Measurements from ENCODE around the gene RING1. TPM values are rescaled to one million over a fixed set of nuclear protein-coding genes. Genes with fewer than 3 reads are reported as not detected.
A peak's percentile ranks its signal among the peaks of the same experiment; 100 is the strongest.

Gene RING1
- total RNA-seq, 2 donors from 2014 or later = 31.0 to 31.8 TPM

DNA sequence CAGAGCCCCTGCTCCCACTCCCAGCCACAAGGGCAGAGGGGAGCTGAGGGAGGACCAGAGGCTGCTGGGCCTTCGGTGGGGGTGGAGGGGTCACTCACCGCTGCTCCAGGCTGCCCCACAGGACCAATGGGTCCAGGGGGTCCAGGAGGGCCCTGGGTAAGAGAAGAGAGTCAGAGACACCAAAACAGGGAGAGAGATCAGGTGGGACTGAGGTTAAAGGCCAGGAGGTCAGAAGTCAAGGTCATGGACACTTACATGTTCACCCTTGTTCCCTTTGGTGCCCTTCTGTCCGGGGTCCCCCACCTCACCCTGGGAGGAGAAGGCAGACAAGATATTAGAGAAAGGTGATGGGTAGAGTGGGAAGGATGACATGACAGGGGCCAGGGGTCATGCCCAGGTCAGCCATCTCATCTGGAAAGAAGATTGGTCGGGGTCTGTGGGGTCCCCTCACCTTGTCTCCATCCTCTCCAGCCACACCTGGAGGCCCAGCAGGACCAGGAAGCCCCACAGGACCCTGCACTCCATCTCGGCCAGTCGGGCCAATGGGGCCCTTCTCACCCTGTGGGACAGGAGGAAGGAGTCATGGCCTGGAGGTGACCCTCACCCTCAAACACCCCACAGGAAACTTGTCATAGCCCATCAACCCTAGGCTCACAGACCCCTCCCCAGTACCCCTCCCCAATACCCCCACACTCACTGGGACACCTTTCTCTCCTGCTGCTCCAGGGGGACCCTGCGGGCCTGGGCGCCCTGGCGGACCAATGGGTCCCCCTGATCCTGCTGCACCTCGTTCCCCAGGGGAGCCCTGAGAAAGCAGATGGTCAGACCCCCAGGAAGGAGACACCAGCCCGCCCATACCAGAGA lies 37.1 kb upstream of the RING1 start:
- Histone ChIP-seq H3K36me3 (ENCODE audit: control insufficient read depth, insufficient read depth, low read length) (no peaks in the 10 kb centered on the region), H3K4me3 (ENCODE audit: low read length) (no peak overlapping the region), H3K9ac (ENCODE audit: extremely low read depth, low read length, poor library complexity, severe bottlenecking) (no peak overlapping the region), H3K9me3 (ENCODE audit: control insufficient read depth, low read length) (no peaks in the 10 kb centered on the region), H3K4me1 (ENCODE audit: control insufficient read depth, insufficient read depth, low read length) (no peaks in the 10 kb centered on the region), H3K27ac (ENCODE audit: low read depth, low read length) (no peak overlapping the region), H3K27me3 (ENCODE audit: control insufficient read depth, insufficient read depth, low read length, poor library complexity, severe bottlenecking) (peaks cover 12% of the 10 kb centered on the region)
- WGBS, 2 experiments (ENCODE audit: insufficient coverage in 1 of 2, insufficient read length in 1 of 2) = 86 to 100% methylated on average over 1 to 10 of the region's 11 CpGs
- no peak overlapping the region for H3K4me3 Mint-ChIP-seq
- peaks cover 18% of the 10 kb centered on the region for H3K27me3 Mint-ChIP-seq (ENCODE audit: insufficient read depth)
- no peaks in the 10 kb centered on the region for H3K9me3 Mint-ChIP-seq
- H3K36me3 Mint-ChIP-seq (ENCODE audit: low read depth) = no peaks in the 10 kb centered on the region
- TF ChIP-seq CTCF (conservative IDR thresholded peaks at IDR 0.05) = no peak
- no peak overlapping the region for H3K27ac Mint-ChIP-seq
- no peaks in the 10 kb centered on the region for H3K4me1 Mint-ChIP-seq
- DNase-seq = no peak

- H3K27ac ChIP-seq (ENCODE audit: low read depth, low read length) = no peak overlapping the region
- 74 to 83% methylated on average over 2 to 8 of the region's 8 CpGs for WGBS, 2 experiments (ENCODE audit: insufficient coverage in 1 of 2, insufficient read length in 1 of 2)
- no peak overlapping the region for H3K4me3 ChIP-seq (ENCODE audit: low read length)
- Mint-ChIP-seq H3K36me3 (ENCODE audit: low read depth) (no peaks in the 10 kb centered on the region), H3K27ac (no peak overlapping the region), H3K4me1 (no peaks in the 10 kb centered on the region), H3K4me3 (no peak overlapping the region), H3K9me3 (no peaks in the 10 kb centered on the region), H3K27me3 (ENCODE audit: insufficient read depth) (peaks cover 20% of the 10 kb centered on the region)
- TF ChIP-seq CTCF (conservative IDR thresholded peaks at IDR 0.05) = no peak
- no peak overlapping the region for H3K9ac ChIP-seq (ENCODE audit: extremely low read depth, low read length, poor library complexity, severe bottlenecking)
- no peaks in the 10 kb centered on the region for H3K36me3 ChIP-seq (ENCODE audit: control insufficient read depth, insufficient read depth, low read length)
- DNase-seq = no peak
- peaks cover 12% of the 10 kb centered on the region for H3K27me3 ChIP-seq (ENCODE audit: control insufficient read depth, insufficient read depth, low read length, poor library complexity, severe bottlenecking)
- H3K9me3 ChIP-seq (ENCODE audit: control insufficient read depth, low read length) = no peaks in the 10 kb centered on the region
- H3K4me1 ChIP-seq (ENCODE audit: control insufficient read depth, insufficient read depth, low read length) = no peaks in the 10 kb centered on the region
Observed at GRCh38 chr6:33171880-33172687, 36.2 kb upstream of the RING1 start.

GRCh38 chr6:33172688-33173534 lies 35.4 kb upstream of the RING1 start:
- H3K27me3 Mint-ChIP-seq (ENCODE audit: insufficient read depth) = peaks cover 22% of the 10 kb centered on the region
- H3K4me3 Mint-ChIP-seq = no peak overlapping the region
- peaks cover 12% of the 10 kb centered on the region for H3K27me3 ChIP-seq (ENCODE audit: control insufficient read depth, insufficient read depth, low read length, poor library complexity, severe bottlenecking)
- no peak overlapping the region for H3K27ac Mint-ChIP-seq
- no peak overlapping the region for H3K27ac ChIP-seq (ENCODE audit: low read depth, low read length)
- no peaks in the 10 kb centered on the region for H3K36me3 Mint-ChIP-seq (ENCODE audit: low read depth)
- no peaks in the 10 kb centered on the region for H3K4me1 Mint-ChIP-seq
- no peaks in the 10 kb centered on the region for H3K36me3 ChIP-seq (ENCODE audit: control insufficient read depth, insufficient read depth, low read length)
- peak; percentile 74 for DNase-seq
- H3K9ac ChIP-seq (ENCODE audit: extremely low read depth, low read length, poor library complexity, severe bottlenecking) = no peak overlapping the region
- no peak overlapping the region for H3K4me3 ChIP-seq (ENCODE audit: low read length)
- H3K4me1 ChIP-seq (ENCODE audit: control insufficient read depth, insufficient read depth, low read length) = no peaks in the 10 kb centered on the region
- 63 to 82% methylated on average over 2 to 16 of the region's 16 CpGs for WGBS, 2 experiments (ENCODE audit: insufficient coverage in 1 of 2, insufficient read length in 1 of 2)
- no peaks in the 10 kb centered on the region for H3K9me3 ChIP-seq (ENCODE audit: control insufficient read depth, low read length)
- H3K9me3 Mint-ChIP-seq = no peaks in the 10 kb centered on the region
- TF ChIP-seq CTCF (conservative IDR thresholded peaks at IDR 0.05) = peak; percentile 77
